Upper lobe of left lung (tissue), 6 donors: ENCODE results near the gene DDC. TPM values are rescaled to one million over a fixed set of nuclear protein-coding genes. Genes with fewer than 3 reads are reported as not detected.

Experiments
- ATAC-seq, 2 donors: fragments of 200-7000 bp; cut with Tn5 transposase; one replicate each; pipeline ENCODE4 v1.9.1; 2022; ENCODE audit warnings: mild to moderate bottlenecking in 2 of 2, moderate library complexity in 2 of 2; ENCODE audit not compliant: low FRiP score in 2 of 2
- DNase-seq, 2 donors: peaks; one replicate each; pipeline ENCODE4 v3.0.0-alpha.2; 2019 to 2020
- H3K27ac ChIP-seq, 4 donors: fragments of 200-600 bp; sonication (generic); one replicate each; pipeline ENCODE4 v1.5.1; 2016 to 2019
- H3K27me3 ChIP-seq, 4 donors: fragments of 200-600 bp; sonication (generic); one replicate each; pipeline ENCODE4 v1.5.1; 2017 to 2019
- H3K36me3 ChIP-seq, 4 donors: fragments of 200-600 bp; sonication (generic); one replicate each; pipeline ENCODE4 v1.5.1; 2016 to 2019
- H3K4me1 ChIP-seq, 4 donors: fragments of 200-600 bp; sonication (generic); one replicate each; pipeline ENCODE4 v1.5.1; 2018 to 2019
- H3K4me3 ChIP-seq, 4 donors: fragments of 200-600 bp; sonication (generic); one replicate each; pipeline ENCODE4 v1.5.1; 2017 to 2019; ENCODE audit warnings: mild to moderate bottlenecking in 2 of 4, moderate library complexity in 1 of 4
- H3K9me3 ChIP-seq, 4 donors: fragments of 200-600 bp; sonication (generic); one replicate each; pipeline ENCODE4 v1.5.1; 2018 to 2019
- EP300 ChIP-seq, 4 donors: sonication (generic); formaldehyde crosslinking; IDR thresholded peaks; one replicate each; pipeline ENCODE4 v1.5.1; 2017; ENCODE audit warnings: antibody characterized with exemption in 4 of 4, control low read depth in 2 of 4
- POLR2A ChIP-seq, 4 donors: fragments of 450-650 bp; IDR thresholded peaks; one replicate each; pipeline ENCODE4 v1.5.1; 2016 to 2017; ENCODE audit warnings: antibody characterized with exemption in 4 of 4, mild to moderate bottlenecking in 2 of 4
- POLR2AphosphoS5 ChIP-seq, 2 donors: sonication (generic); formaldehyde crosslinking; IDR thresholded peaks; one replicate each; pipeline ENCODE4 v1.5.1; 2017; ENCODE audit warnings: antibody characterized with exemption in 2 of 2
- WGBS, 2 donors: methylation state at CpG; one replicate each; pipeline ENCODE4 v1.1.5; 2017 to 2018; 5-methylcytosine and 5-hydroxymethylcytosine counted together
- total RNA-seq, 6 donors: library from RNA; depleted of rRNA in 4 of 6; stranded (reverse); fragments of >200 nt in 4 of 6; gene quantifications; one replicate each; pipeline versions ENCODE4 v1.1.0 to v1.2.1, GENCODE V29; 2016 to 2021
- TF ChIP-seq, protein P1 (sequence below), 6 experiments: fragments of 450-650 bp in 4 of 6; fragments of 200-600 bp in 2 of 6; sonication (generic) in 2 of 6; IDR thresholded peaks; one replicate each; pipeline ENCODE4 v1.5.1; 2016 to 2019; ENCODE audit warnings: antibody characterized with exemption in 6 of 6
- donor health status: DM: no; HTN: no; CAD: no; lungs with moderate emphysema.
- donor health status: DM: no; HTN: yes; CAD: no; lungs with severe emphysema.

Gene DDC
- total RNA-seq, 6 donors from 2014 or later: 1.2 to 2.0 (median 1.4) TPM; not detected in 1

DNA sequence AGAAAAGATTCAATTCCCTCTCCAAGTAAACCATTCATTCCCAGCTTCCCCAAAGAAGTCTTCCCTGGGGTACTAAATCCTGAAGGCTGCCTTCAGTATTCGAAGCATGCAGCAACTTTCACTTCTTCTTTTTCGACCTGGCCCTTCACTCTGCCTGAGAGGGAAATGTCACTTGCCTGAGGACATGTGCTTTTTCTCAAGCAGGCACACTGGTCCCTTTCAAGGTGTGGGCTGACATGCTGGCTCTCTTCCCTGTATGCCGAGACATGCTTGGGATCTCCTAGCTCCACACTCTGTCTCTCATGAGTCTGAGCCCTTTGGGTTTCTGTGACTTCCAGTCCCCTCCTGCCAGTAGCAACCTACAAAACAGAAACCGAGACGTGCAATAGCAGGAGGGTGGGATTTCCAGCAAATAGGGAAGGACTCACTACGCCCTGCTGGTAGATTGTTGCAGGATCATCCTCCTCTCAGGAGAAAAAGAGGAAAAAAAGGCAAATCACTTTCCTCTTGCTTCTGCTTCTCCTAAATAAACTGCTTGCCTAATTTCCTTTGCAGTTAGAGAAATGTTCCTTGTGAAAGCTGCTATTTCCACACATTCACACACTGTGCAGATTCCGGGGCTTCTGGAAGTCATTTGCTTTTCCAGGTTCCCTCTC lies 148.6 kb downstream of the DDC start:
- Histone ChIP-seq H3K36me3 (no peaks in the 10 kb centered on the region), H3K27ac (no peak overlapping the region), H3K4me3 (peak overlapping the region in 1 of 4 donors; percentile 4), H3K4me1 (peaks cover 0 to 5% (median 2%) of the 10 kb centered on the region in 4 donors), H3K27me3 (no peaks in the 10 kb centered on the region), H3K9me3 (no peaks in the 10 kb centered on the region)
- DNase-seq (no peak), ATAC-seq (peak; percentile 41 to 70)
- 50 to 58% methylated on average over 7 of the region's 7 CpGs for WGBS, 2 donors
- peak in 1 of 2 donors; percentile 12 for TF ChIP-seq POLR2AphosphoS5 (IDR thresholded peaks at IDR 0.05)
- TF ChIP-seq, protein P1, sequence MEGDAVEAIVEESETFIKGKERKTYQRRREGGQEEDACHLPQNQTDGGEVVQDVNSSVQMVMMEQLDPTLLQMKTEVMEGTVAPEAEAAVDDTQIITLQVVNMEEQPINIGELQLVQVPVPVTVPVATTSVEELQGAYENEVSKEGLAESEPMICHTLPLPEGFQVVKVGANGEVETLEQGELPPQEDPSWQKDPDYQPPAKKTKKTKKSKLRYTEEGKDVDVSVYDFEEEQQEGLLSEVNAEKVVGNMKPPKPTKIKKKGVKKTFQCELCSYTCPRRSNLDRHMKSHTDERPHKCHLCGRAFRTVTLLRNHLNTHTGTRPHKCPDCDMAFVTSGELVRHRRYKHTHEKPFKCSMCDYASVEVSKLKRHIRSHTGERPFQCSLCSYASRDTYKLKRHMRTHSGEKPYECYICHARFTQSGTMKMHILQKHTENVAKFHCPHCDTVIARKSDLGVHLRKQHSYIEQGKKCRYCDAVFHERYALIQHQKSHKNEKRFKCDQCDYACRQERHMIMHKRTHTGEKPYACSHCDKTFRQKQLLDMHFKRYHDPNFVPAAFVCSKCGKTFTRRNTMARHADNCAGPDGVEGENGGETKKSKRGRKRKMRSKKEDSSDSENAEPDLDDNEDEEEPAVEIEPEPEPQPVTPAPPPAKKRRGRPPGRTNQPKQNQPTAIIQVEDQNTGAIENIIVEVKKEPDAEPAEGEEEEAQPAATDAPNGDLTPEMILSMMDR (IDR thresholded peaks at IDR 0.05): no peak

DNA sequence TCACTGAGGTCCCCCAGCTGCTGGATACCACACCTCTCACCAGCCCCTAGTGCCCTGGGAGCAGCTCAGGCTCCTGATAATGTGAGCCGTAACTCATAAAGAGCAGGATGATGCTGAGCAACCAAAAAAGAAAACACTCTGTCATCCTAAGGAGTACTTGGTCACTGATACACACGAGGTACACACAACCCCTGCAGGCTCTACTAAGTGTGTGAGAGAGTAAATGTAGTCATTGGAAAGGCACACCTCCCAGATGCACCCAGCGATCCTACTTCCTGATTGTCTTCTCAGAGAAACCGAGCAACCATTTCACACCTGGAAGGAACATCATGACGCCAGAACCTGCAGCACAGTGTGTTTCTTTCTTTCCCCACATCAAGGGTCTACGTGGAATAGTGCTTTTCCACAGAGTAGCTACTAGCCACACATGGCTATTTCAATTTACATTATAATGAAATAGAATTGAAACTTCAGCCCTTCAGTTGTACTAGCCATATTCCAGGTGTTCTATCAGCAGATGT lies 149.3 kb downstream of the DDC start:
- DNase-seq: no peak
- no peak for TF ChIP-seq POLR2A (IDR thresholded peaks at IDR 0.05)
- no peak for TF ChIP-seq POLR2AphosphoS5 (IDR thresholded peaks at IDR 0.05)
- TF ChIP-seq, protein P1 (IDR thresholded peaks at IDR 0.05): no peak
- TF ChIP-seq EP300 (IDR thresholded peaks at IDR 0.05): no peak

DNA sequence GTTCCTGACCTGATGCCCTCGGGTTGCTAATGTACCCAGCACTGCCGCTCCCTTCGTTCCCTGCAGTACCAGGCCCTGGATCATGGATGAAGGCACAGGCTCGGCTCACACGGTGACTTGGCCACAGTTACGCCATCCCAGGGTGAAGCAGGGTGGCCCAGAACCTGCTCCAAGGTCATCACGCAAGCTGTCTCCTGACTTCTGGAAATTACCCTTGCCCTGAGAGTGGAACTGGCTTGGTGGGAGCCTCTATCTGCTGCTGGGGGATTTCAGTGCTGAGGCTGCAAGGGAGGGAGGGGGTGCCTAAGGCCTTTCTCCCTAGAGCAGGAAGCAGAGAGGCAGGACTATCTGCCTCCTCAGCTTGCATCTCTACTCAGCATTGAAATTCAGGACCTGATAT lies 151.6 kb downstream of the DDC start:
- Histone ChIP-seq H3K4me3 (no peak overlapping the region), H3K9me3 (no peaks in the 10 kb centered on the region), H3K27me3 (no peaks in the 10 kb centered on the region), H3K27ac (no peak overlapping the region), H3K36me3 (no peaks in the 10 kb centered on the region), H3K4me1 (peaks cover 0 to 5% (median 2%) of the 10 kb centered on the region in 4 donors)
- TF ChIP-seq, protein P1 (IDR thresholded peaks at IDR 0.05): no peak
- TF ChIP-seq POLR2A (IDR thresholded peaks at IDR 0.05) (no peak), EP300 (IDR thresholded peaks at IDR 0.05) (no peak), POLR2AphosphoS5 (IDR thresholded peaks at IDR 0.05) (no peak)
- no peak for ATAC-seq
- 84 to 92% methylated on average over 4 to 7 of the region's 7 CpGs for WGBS, 2 donors
- DNase-seq: no peak

More for the DNA sequence above, 149.3 kb downstream of the DDC start:
- Histone ChIP-seq H3K27me3 (no peaks in the 10 kb centered on the region), H3K9me3 (no peaks in the 10 kb centered on the region), H3K27ac (no peak overlapping the region), H3K36me3 (no peaks in the 10 kb centered on the region), H3K4me3 (no peak overlapping the region), H3K4me1 (peaks cover 0 to 5% (median 2%) of the 10 kb centered on the region in 4 donors)
- ATAC-seq: no peak
- WGBS, 2 donors: 73 to 76% methylated on average over 6 of the region's 6 CpGs

DNA sequence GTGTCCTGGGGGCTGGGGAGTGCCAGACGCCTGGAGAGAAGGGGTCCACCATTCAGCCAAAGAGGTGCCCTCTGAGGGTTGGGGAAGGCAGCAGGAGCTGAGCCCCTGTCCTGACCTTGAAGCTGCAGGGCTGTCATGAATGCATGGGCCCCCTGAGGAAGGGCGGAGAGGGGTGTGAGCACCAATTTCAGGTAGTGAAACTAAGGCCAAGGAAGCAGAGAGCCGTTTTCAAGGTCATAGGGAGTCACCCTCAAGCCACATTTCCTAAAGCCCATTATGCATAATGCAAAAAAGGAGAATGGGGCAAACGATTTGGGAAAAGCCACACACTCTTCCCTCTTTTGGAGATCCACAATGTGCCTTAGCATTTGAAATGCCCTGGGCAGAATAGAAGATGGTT lies 152.2 kb downstream of the DDC start:
- TF ChIP-seq POLR2AphosphoS5 (IDR thresholded peaks at IDR 0.05): no peak
- TF ChIP-seq, protein P1 (IDR thresholded peaks at IDR 0.05): no peak
- TF ChIP-seq POLR2A (IDR thresholded peaks at IDR 0.05): no peak
- TF ChIP-seq EP300 (IDR thresholded peaks at IDR 0.05): no peak
- 65 to 67% methylated on average over 4 of the region's 4 CpGs for WGBS, 2 donors
- ATAC-seq: no peak

DNA sequence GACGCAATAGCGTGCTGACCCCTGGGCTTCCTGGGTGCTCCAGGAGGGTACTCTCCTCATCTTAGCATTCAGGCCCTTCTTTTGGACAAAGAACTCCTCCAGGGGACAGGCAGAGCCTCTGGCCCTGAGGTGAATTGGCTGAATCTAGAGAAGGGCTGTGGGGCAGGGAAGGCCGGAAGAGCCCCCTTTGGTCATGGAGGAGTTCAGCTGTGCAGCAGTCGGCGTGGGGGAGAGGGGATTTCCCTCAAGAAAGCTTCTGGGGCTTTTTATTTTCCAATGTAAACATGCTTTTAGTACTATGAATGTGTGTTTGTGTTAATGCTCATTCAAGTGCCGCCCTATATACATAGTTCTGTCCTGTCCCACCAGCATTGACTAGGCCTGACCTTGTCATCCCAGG lies 153.9 kb downstream of the DDC start:
- Histone ChIP-seq H3K27me3 (no peaks in the 10 kb centered on the region), H3K36me3 (no peaks in the 10 kb centered on the region), H3K27ac (no peak overlapping the region), H3K9me3 (no peaks in the 10 kb centered on the region), H3K4me1 (peaks cover 0 to 5% (median 2%) of the 10 kb centered on the region in 4 donors), H3K4me3 (no peak overlapping the region)
- no peak for DNase-seq
- 84 to 88% methylated on average over 5 to 6 of the region's 6 CpGs for WGBS, 2 donors
- ATAC-seq: no peak
- TF ChIP-seq, protein P1 (IDR thresholded peaks at IDR 0.05): no peak
- TF ChIP-seq POLR2AphosphoS5 (IDR thresholded peaks at IDR 0.05) (no peak), EP300 (IDR thresholded peaks at IDR 0.05) (no peak), POLR2A (IDR thresholded peaks at IDR 0.05) (no peak)

More for the DNA sequence above, 152.2 kb downstream of the DDC start:
- Histone ChIP-seq H3K9me3 (no peaks in the 10 kb centered on the region), H3K27me3 (no peaks in the 10 kb centered on the region), H3K36me3 (no peaks in the 10 kb centered on the region), H3K4me1 (peaks cover 0 to 5% (median 2%) of the 10 kb centered on the region in 4 donors), H3K27ac (no peak overlapping the region), H3K4me3 (no peak overlapping the region)
- DNase-seq: no peak
